H1 (cell line): ENCODE data around the gene MMP7. TPM values are rescaled to one million over a fixed set of nuclear protein-coding genes. Genes with fewer than 3 reads are reported as not detected.

Experiments used
- ATF2 ChIP-seq: IDR thresholded peaks from 2 replicates; pipeline ENCODE4 v1.6.1; 2012; ENCODE audit warnings: low read length, inconsistent platforms
- CHD2 ChIP-seq: IDR thresholded peaks from 2 replicates; pipeline ENCODE4 v1.6.1; 2012; ENCODE audit warnings: low read length, improper control_type of control experiment
- CREB1 ChIP-seq: IDR thresholded peaks from 2 replicates; pipeline ENCODE4 v1.6.1; 2012; ENCODE audit warnings: inconsistent platforms
- HDAC6 ChIP-seq: IDR thresholded peaks from one replicate; pipeline ENCODE4 v1.7.1; 2012; ENCODE audit warnings: low read depth, mild to moderate bottlenecking, inconsistent platforms, low read length, moderate library complexity
- KDM4A ChIP-seq: IDR thresholded peaks from one replicate; pipeline ENCODE4 v1.7.1; 2012; ENCODE audit warnings: low read depth, mild to moderate bottlenecking, moderate library complexity, low read length, inconsistent platforms; ENCODE audit not compliant: severe bottlenecking
- NANOG ChIP-seq: IDR thresholded peaks from 2 replicates; pipeline ENCODE4 v1.6.1; 2011; ENCODE audit warnings: low read length, low read depth, mild to moderate bottlenecking, inconsistent platforms; ENCODE audit not compliant: insufficient read depth, poor library complexity, severe bottlenecking
- SRF ChIP-seq: IDR thresholded peaks from 2 replicates; pipeline ENCODE4 v1.6.1; 2011; ENCODE audit warnings: mild to moderate bottlenecking, low read depth, low read length, moderate library complexity
- TAF7 ChIP-seq: optimal IDR thresholded peaks from 2 replicates; pipeline ENCODE3; 2011; ENCODE audit warnings: low read depth, mild to moderate bottlenecking, inconsistent platforms, low read length, moderate library complexity, borderline replicate concordance
- polyA plus RNA-seq, 7 experiments: library from polyadenylated mRNA; depleted of rRNA in 3 of 7; stranded (reverse) in 5 of 7; unstranded in 2 of 7; fragments of >200 nt in 5 of 7; fragments of 200-250 nt in 2 of 7; gene quantifications; 1 replicate in 5 of 7; 2 replicates in 1 of 7; 4 replicates in 1 of 7; pipeline versions ENCODE4 v1.2.1 to v1.2.3, GENCODE V29; 2011 to 2013; ENCODE audit warnings: missing spikeins in 2 of 7, mixed read lengths in 2 of 7
- total RNA-seq: library from RNA; stranded (reverse); fragmentation: NEBNext Ultra II Directional; extraction: Animal tissue kit (Norgen Biotek cat#: 25700); gene quantifications from 2 replicates; pipeline ENCODE4 v1.2.1, GENCODE V29; 2021

MMP7 gene
- total and polyA plus RNA-seq, 2 of the 8 experiments (the other 6 are each of a cell fraction or from before 2014, with no cell fraction given), result not detected

- TF ChIP-seq TAF7 (no peak), CHD2 (no peak), KDM4A (no peak), CREB1 (no peak), NANOG (no peak), SRF (no peak), ATF2 (no peak), HDAC6 (no peak)
These were observed 41.1 kb downstream of the MMP7 start (continued) for GRCh38 chr11:102489186-102490145.
